T1000 (cell line): ENCODE results near the gene CD302.
"Not testable (repeated sequence)": the region's sequence is repeated elsewhere in the genome, so short reads cannot be mapped to it uniquely, and the experiment has no call there.

Experiments used
- DNase-seq: peaks from one replicate; lab custom pipeline; 2025; ENCODE audit warnings: mixed read lengths; lab: John Stamatoyannopoulos, UW

CD302 gene, protein sequence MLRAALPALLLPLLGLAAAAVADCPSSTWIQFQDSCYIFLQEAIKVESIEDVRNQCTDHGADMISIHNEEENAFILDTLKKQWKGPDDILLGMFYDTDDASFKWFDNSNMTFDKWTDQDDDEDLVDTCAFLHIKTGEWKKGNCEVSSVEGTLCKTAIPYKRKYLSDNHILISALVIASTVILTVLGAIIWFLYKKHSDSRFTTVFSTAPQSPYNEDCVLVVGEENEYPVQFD

DNA sequence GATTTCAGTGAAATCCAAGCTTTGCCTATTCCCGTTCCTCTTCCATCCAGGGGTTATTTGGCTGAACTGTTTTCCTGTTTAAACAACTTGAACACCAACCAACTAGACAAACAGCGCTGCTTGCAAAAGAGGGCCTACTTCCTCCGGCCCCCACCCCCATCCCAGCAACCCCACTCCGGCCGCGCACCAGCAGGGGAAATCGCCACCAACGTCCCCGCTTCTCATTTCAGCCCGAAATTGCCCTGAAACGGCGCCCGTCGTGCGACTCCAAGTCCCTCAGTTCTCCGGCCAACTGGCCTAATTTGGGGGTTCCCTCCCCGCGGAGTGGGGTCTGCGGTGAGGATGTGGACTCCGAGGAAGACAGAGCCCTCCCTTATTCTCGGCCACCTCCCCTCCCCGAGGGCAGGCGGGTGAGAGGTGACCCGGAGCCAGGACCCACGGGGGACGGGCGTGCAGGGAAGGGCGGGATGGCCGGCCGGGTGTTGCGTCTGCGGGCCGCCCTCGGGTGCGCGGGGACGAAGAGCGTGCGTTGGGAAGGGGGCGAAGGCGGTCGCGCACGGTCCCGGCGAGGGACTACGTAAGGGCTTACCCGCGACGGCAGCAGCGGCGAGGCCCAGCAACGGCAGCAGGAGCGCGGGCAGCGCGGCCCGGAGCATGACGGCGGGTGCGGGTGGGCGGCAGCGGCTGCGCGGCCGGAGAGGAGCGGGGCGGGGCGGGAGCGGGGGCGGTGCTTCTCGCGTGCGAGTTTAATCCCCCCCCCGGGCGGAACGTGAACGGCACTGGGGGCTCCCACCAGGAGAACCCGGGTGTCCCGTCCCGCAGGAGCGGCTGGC lies at the start of gene CD302:
TSS of gene CD302 (minus strand) at position 666 of the 833 bp plus-strand sequence. CDS start at position 656, 10 bp downstream.
- DNase-seq: peak; percentile 29

DNA sequence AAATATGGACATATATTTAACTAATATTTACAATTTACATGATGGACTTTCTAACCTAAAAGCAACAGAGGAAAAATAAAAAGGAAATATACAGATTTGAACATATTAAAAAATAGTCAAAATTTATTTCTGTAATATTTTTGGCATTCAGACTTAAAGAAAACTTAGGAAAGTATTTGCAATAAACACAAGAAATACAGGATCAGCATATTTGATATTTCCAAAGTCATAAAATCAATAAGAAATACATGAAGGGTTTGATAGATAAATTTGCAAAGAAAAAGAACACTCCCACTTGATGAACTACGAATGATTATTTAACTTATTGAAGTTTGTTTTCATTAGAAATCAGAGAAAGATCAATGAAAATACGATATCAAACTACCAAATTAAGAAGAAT lies 48.6 kb upstream of the CD302 start:
- no peak for DNase-seq

DNA sequence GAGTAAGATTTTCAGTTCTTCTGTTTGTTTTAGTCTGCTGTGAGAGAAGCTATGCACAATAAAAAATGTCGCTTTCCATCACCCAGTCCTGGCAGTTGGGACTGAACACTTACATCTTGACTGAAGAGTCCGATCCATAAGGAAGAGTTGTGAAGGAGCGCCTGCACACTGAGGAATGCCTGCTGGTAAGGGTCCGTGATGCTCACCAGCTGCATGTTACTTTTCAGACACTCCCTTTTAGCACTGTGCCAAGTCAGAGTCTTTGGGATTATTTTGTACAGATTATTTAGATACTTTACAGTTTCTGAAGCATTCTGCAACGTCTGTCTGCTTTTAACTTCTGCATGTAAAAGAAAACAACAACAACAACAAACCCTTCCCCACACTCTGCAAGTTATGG lies 42.6 kb upstream of the CD302 start:
- no peak for DNase-seq

DNA sequence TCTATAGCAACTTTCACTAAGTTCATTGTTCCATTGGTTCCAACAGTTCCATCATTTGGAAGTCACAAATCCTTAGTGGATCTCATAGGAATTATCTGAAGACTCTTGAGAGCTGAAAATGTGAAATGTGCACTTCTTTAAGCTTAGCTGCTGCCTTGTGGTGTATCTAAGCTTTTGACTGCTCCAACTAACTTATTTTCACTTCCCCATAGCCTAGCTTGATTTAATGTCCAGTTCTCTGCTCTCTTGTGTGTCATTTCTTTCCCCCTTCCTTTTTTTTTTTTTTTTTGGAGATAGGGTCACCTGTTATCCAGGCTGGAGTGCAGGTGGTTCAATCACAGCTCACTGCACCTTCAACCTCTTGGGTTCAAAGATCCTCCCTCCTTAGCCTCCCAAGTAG lies 34.9 kb upstream of the CD302 start:
- no peak for DNase-seq

DNA sequence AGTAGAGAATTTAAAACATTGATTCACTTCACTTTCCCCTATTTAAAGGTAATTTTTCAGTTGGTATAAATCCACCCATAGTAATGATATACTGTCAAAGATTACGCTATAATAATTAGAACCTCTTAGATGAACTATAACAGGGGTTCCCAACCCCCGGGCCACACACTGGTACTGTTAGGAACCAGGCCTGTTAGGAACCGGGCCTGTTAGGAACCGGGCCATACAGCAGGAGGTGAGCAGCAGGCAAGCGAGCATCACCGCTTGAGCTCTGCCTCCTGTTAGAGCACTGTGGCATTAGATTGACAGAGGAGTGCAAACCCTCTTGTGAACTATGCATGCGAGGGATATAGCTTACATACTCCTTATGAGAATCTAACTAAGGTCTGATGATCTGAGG lies 34.0 kb upstream of the CD302 start:
- DNase-seq: no peak

DNA sequence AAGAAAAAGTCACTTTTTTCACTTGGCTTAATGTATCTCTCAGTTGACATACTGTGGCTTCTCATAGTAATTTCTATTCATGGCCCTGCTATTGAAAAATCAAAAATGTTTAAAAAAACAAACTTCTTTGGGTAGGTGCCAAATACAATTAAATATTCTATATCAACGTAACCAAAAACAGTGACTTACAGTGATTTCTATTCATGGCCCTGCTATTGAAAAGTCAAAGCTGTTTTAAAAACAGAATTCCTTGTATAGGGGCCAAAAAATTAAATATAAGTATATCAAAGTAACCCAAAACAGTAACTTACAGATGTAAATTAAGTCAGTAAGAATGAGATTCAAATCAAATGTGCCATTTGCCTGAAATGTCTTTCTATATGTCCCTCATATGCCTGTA lies 31.4 kb upstream of the CD302 start:
- no peak for DNase-seq

DNA sequence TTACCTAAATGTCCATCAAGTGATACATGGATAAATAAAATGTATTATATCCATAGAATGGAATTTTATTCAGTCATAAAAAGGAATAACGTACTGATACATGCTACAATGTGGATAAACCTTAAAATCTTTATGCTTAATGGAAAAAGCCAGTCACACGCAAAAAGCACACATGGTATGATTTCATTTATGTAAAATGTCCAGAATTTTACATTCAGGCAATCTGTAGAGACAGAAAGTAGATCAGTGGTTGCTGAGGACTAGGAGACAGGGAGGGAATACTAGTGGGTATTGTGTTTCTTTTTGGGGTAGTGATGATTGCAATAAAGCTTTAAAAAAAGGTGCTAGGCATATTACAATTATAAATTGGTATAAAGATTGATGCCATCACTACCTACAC lies 30.7 kb upstream of the CD302 start:
- DNase-seq: no peak

DNA sequence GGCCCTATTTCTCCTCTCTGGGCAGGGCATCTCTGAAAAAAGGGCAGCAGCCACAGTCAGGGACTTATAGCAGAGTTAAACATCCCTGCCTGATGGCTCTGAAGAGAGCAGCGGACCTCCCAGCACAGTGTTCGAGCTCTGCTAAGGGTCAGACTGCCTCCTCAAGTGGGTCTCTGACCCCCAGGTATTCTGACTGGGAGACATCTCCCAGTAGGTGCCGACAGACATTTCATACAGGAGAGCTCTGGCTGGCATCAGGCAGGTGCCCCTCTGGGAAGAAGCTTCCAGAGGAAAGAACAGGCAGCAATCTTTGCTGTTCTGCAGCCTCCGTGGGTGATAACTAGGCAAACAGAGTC lies 24.4 kb upstream of the CD302 start:
- DNase-seq: not testable (repeated sequence)

DNA sequence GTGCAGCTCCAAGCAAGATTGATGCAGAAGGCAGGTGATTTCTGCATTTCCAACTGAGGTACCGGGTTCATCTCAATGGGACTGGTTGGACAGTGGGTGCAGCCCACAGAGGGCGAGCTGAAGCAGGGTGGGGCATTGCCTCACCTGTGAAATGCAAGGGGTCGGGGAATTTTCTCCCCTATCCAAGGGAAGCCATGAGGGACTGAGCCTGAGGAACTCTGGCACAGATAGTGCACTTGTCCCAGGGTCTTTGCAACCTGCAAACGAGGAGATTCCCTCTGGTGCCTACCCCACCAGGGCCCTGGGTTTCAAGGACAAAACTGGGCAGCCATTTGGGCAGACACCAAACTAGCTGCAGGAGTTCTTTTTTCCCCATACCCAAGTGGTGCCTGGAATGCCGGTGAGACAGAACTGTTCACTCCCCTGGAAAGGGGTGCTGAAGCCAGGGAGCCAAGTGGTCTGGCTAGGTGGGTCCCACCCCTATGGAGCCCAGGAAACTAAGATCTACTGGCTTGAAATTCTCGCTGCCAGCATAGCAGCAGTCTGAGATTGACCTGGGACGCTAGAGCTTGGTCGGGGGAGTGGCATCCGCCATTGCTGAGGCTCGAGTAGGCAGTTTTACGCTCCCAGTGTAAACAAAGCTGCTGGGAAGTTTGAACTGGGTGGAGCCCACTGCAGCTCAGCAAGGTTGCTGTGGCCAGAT lies 23.9 kb upstream of the CD302 start:
- not testable (repeated sequence) for DNase-seq

DNA sequence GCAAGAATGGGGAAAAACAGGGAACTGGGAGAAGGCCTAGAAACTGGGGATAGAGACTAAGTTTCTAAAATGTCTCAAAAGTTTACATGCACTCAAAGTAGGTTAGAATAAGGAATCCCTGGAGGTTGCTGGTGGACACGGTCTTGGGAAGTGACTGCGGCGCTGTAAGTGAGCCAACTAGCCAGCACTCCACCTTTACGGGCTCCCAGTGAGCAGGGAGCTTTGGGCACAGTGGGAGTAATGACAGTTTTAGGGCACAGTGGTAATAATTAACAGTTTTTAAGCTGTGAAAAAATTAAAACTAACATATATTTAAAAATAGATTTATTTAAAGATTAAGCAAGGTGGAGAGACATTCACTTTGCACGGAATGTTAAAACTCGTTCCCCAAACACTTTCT lies 20.9 kb upstream of the CD302 start:
- DNase-seq: no peak

DNA sequence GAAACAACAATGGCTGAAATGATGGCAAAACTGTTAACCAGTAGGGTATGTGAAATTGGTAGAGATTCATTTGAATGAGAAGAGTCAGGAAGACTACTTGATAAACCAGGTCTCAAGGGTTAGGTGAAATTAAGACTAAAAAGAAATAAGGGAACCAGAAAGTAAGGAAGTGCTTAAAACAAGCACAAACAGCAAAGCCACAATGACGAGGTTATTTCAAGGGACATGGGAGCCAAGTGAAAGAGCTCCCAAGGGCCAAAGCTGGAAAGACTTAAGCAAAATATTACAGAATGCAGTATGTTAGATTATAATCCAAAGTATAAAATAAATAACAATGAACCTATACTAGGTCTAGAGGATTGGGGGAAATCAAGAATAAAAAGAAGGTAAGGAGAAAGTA lies 19.3 kb upstream of the CD302 start:
- no peak for DNase-seq

DNA sequence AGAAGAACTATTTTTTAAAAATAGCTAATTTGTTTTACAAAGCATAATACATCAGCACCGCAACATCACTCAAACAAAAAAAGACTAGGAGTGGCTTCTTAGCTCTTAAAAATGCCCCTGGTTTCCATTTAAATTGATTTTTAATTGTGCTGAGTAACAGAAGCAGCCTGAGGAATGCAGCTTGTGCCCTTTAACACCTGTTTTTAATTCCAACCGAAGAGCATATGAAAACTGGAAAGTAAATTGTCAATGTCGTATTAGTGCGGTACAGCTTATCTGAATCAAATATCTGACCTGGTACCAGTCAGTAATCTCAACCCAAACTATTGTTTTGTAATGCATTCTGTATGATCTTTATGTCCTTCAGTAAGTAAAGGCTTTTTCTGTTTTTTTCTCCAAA lies 13.2 kb upstream of the CD302 start:
- no peak for DNase-seq

DNA sequence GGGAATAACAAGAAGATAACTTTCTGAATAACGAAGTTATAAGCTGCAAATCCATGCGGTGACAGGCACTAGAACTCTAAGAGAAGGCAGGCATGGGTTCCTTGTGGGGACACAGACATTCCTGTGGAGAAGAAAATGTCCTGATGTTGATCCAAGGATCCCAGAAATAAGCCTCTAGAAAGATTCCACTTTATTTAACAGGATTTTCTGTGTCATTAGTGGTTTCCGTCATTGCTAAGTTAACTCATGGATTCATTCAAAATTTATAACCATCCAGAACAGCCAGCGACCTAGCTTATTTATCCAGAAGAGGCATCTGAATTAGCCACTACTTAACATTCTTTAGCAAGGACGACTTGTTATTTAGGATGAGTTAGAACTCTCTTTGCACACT lies 10.0 kb upstream of the CD302 start:
- no peak for DNase-seq

DNA sequence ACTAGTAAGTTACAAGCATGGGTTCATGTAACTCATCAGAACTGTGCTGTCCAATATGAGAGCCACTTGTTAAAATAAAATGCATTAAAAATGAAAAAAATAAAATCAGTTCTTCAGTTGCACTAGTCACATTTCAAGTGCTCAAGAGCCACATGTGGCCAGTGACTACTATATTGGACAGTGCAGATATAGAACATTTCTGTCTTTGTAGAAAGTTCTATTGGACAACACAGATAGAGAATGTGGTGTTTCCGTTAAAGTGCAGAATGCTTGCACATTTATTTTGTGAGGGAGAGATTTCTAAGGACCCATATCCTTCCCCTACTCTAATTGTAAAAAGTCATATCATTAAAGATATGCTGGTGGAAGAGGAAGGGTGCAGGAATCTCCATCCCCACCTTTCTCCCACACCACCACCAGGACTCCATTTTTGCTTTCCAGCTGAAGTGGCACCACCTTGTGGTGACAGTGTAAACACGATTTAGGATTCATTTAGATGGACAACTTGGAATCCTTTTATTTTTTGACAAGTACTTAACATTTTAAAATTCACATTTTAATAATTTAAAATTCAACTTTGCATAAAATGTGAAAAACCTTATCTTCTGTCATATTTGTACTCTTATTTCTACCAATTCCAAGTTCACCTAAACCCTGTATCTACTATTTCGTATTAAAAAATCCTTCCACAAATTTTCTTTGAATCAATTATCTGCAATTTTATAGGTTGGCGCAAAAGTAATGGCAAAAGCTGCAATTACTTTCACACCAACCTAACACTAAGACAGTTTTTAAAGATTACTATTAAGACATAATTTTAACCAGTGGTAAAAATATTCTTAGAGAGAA lies 9.4 kb upstream of the CD302 start:
- DNase-seq: peak; percentile 7

DNA sequence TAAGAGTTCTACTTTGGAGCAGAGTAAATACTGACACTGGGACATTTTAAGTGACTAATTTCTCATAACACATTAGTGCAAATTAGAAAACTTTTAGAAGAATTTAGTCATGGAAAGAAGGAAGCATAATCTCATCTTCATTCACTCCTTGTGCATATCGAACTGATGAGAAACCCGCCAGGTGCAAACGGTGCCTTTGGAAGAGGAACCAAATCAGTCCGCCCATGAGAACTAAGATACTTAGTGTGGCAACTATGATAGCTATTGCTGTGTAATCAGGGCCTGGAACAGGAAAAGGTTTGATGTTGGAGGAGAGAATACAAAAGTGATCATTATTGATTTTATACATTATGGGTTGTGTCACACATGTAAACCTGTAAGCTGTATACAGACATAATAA lies 6.9 kb upstream of the CD302 start:
- no peak for DNase-seq

DNA sequence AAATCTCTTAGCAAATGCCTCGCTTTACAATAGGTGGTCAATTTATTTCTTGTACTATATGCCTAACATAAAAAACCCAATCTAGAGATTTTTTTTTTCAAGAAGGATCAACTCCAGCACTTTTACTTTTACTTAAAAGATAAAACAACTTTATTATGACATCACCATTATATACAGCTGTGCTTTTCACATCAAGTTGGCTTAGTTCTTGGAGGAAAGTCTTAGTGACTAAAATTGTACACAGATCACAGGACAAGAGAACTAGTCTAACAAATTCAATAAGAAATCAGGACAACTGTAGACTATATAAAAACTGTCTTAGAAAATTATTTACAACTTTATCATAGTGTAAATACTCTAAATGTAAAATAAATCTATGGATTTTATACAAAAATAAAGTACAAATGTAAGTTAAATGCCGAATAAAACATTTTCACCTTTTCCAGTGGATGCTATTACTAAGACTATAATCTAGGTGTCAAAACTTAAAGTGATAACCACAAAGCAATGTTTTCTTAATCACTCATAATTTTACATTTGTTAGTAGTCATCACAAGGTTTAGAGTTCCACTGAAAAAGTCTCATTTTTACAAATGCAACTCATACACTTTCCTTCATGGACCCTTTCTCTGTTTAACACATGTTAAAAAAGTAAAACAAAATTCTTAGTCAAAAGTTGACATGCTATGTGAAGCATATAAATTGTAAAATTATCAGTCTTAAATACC lies 5.4 kb upstream of the CD302 start:
- no peak for DNase-seq

DNA sequence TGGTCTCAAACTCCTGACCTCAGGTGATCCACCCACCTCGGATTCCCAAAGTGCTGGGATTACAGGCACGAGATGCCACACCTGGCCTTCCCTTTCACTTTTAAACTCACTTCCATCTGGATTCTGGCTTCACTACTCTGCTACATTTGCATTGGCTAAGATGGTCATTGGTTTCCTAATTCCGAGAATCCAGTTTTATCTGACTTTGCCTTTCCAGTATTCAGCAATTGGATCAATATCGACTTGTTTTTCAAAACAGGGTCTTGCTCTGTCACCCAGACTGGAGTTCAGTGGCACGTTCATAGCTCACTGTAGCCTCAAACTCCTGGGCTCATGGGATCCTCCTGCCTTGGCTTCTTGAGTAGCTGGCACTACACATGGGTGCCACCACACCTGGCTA lies 4.7 kb upstream of the CD302 start:
- no peak for DNase-seq

DNA sequence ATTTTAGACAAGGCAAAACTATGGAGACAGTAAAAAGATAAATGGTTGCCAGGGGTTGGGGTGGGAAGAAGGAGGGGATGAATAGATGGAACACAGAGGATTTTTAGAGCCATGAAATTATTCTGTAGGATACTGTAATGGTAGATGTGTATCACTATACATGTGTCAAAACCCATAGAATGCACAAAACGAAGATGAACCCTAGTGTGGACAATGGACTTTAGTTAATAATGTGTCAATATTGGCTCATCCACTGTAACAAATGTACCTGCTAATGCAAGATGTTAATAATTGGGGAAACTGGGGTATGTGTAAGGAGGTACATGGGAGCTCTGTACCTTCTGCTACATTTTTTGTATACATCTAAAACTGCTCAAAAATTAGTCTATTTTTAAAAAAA lies 1.8 kb upstream of the CD302 start:
- no peak for DNase-seq

DNA sequence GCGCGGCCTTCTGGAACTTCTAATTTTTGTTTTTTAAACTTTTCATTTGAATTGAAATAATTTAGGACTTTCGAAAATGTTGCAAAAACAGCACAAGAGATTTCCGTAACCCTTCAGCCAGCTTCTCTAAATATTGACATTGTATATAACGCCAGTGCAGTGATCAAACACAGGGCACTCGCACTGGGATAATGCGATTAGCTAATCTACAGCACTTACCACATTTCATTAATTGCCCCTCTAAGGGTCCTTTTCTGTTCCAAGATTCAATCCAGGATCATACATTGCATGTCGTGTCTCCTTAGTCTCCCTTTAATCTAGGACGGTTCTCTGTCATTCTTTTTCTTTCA lies 343 bp upstream of the CD302 start:
- no peak for DNase-seq

DNA sequence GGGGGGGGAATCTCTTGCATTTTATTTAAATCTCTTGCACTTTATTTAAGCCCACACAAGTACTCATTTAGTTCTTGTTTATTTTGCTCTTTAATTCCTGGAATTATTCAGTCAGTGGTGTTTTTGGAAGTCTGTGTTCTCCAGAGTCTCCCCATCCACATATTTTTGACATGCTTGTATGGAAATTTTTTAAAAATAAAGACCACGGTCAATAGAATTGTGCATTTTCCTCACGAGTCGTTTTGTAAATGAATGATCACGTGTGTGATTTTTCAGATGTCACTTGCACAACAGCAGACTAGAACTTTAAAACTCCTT lies 824 bp downstream of the CD302 start:
- DNase-seq: no peak

DNA sequence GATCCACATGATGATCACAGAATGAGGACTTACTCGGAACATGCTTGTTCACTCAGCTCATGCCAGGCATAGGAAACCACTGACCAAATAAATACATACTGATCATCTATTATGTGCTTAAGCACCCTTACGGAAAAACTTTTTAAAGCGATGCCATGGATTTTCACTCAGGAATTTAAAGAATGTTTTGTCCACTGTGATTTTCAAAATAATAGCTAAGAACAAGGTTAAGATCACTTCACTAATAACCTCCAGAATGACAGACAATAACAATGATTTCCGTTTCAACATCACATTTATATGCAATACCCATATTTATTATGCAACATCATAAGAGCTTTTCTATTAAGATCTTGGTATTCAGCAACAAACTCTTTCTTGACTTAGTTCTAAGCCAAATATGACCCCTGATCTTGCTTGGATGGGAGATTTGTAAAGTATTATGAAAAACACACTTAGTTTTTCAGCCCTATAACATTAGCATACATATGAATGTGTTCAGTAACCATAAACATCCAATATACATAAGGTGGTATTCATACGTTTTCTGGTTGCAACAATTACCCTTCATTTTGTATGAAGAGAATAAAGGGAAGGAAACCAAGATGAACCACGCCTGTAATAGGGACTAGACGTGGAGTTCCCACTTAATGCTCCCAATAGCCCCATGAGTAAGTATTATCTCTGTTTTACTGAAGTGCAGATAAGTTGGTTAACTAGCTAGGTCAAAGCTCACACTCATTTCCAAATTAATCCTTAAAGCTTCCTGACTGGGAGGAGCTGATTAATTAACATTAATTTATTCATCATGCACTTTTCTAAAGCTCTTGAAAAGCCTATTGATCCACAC lies 1.9 kb downstream of the CD302 start:
- DNase-seq: no peak
